Neural crest cell (in vitro differentiated cells): ENCODE results near the gene GNPTAB. TPM values are rescaled to one million over a fixed set of nuclear protein-coding genes. Genes with fewer than 3 reads are reported as not detected.

Experiments
- DNase-seq: peaks from one replicate; pipeline ENCODE4 v3.0.0; 2021; ENCODE audit warnings: low read depth, mixed read lengths, low spot score
- H3K27ac Mint-ChIP-seq: one replicate; pipeline ENCODE4 v1.8.0; 2021; ENCODE audit warnings: mild to moderate bottlenecking, mixed read lengths; ENCODE audit not compliant: unreplicated experiment
- H3K27me3 Mint-ChIP-seq: 2 replicates; pipeline ENCODE4 v1.8.0; 2021; ENCODE audit warnings: low read depth, mild to moderate bottlenecking, mixed read lengths
- H3K36me3 Mint-ChIP-seq: 2 replicates; pipeline ENCODE4 v1.8.0; 2021; ENCODE audit warnings: low read depth, mild to moderate bottlenecking, mixed read lengths
- H3K4me1 Mint-ChIP-seq: 2 replicates; pipeline ENCODE4 v1.8.0; 2021; ENCODE audit warnings: mixed read lengths
- H3K4me3 Mint-ChIP-seq: one replicate; pipeline ENCODE4 v1.8.0; 2021; ENCODE audit warnings: mild to moderate bottlenecking, mixed read lengths
- H3K9me3 Mint-ChIP-seq: 2 replicates; pipeline ENCODE4 v1.8.0; 2021; ENCODE audit warnings: mixed read lengths
- CTCF ChIP-seq: fragments of 200-600 bp; sonication (generic); conservative IDR thresholded peaks from 2 replicates; pipeline ENCODE4 v1.5.0; 2021; ENCODE audit warnings: antibody characterized with exemption, mild to moderate bottlenecking
- long read RNA-seq: library from polyadenylated mRNA; unstranded; transcript quantifications from one replicate; pipeline ENCODE4 v2.0.0, GENCODE V29; 2020
- total RNA-seq: library from RNA; stranded (reverse); gene quantifications from 2 replicates; pipeline ENCODE4 v1.2.1, GENCODE V29; 2021

GNPTAB gene
- total RNA-seq: 11.0 and 13.6 TPM in 2 replicates
- long read RNA-seq, partial matches to known transcripts: 9 of 9 reads
- long read RNA-seq, other reads (novel, unspliced or antisense): 0 of 9 reads

GRCh38 chr12:101830367-101831325 is at the start of gene GNPTAB:
Gene GNPTAB, minus strand, starts transcription at chr12:101830959. Its CDS starts 284 bp downstream, at chr12:101830675.
- DNase-seq: peak; percentile 90
- no peaks in the 10 kb centered on the region for H3K9me3 Mint-ChIP-seq
- H3K27me3 Mint-ChIP-seq: peaks cover 12% of the 10 kb centered on the region
- TF ChIP-seq CTCF: peak; percentile 76
- peaks cover 15% of the 10 kb centered on the region for H3K4me1 Mint-ChIP-seq
- peak within 1 kb of the TSS; percentile 95 for H3K4me3 Mint-ChIP-seq
- peak within 1 kb of the TSS; percentile 68 for H3K27ac Mint-ChIP-seq
- no peaks in the 10 kb centered on the region for H3K36me3 Mint-ChIP-seq

GRCh38 chr12:101878243-101878821 is 47.6 kb upstream of the GNPTAB start:
- no peak overlapping the region for H3K27ac Mint-ChIP-seq
- H3K4me1 Mint-ChIP-seq: peaks cover 7% of the 10 kb centered on the region
- TF ChIP-seq CTCF: no peak
- DNase-seq: no peak
- no peaks in the 10 kb centered on the region for H3K9me3 Mint-ChIP-seq
- peaks cover 14% of the 10 kb centered on the region for H3K27me3 Mint-ChIP-seq
- H3K36me3 Mint-ChIP-seq: no peaks in the 10 kb centered on the region
- peak overlapping the region; percentile 52 for H3K4me3 Mint-ChIP-seq

GRCh38 chr12:101877806-101878242 is 47.1 kb upstream of the GNPTAB start:
- peak; percentile 1 for DNase-seq
- Mint-ChIP-seq H3K27ac (peak overlapping the region; percentile 57), H3K36me3 (no peaks in the 10 kb centered on the region), H3K4me1 (peaks cover 7% of the 10 kb centered on the region), H3K27me3 (peaks cover 14% of the 10 kb centered on the region), H3K4me3 (peak overlapping the region; percentile 52), H3K9me3 (no peaks in the 10 kb centered on the region)
- TF ChIP-seq CTCF: no peak

GRCh38 chr12:101876861-101877805 is 46.4 kb upstream of the GNPTAB start, which contains the start of gene DRAM1:
Gene DRAM1, plus strand, starts transcription at chr12:101877580. Its CDS starts 210 bp downstream, at chr12:101877790.
- Mint-ChIP-seq H3K36me3 (no peaks in the 10 kb centered on the region), H3K4me3 (peak within 1 kb of the TSS; percentile 83), H3K27ac (peak within 1 kb of the TSS; percentile 57), H3K9me3 (no peaks in the 10 kb centered on the region), H3K4me1 (peaks cover 7% of the 10 kb centered on the region), H3K27me3 (peaks cover 14% of the 10 kb centered on the region)
- peak; percentile 63 for DNase-seq
- no peak for TF ChIP-seq CTCF
